GM12878 (cell line): ENCODE measurements around the gene TBCD. TPM values are rescaled to one million over a fixed set of nuclear protein-coding genes. Genes with fewer than 3 reads are reported as not detected.

Experiments
- ATAC-seq: fragments of 200-7000 bp; cut with Tn5 transposase; 3 replicates; pipeline ENCODE4 v1.9.1; 2020; ENCODE audit warnings: mild to moderate bottlenecking, moderate library complexity
- BruUV-seq: library from RNA; stranded (reverse); fragments of 400-500 nt; replicated peaks from 2 replicates; lab custom pipeline; 2021; lab: Mats Ljungman, UMichigan
- CTCF ChIA-PET: fragments of 300-600 bp; sonication (Branson Sonifier 250); formaldehyde crosslinking; extraction: SDS; loops from one replicate; lab custom pipeline; 2021; ENCODE audit warnings: inconsistent platforms; lab: Yijun Ruan, JAX
- POLR2A ChIA-PET: fragments of 350-600 bp; formaldehyde crosslinking; extraction: SDS; loops from one replicate; lab custom pipeline; 2021; ENCODE audit warnings: inconsistent platforms; lab: Charles Lee
- RAD21 ChIA-PET: fragments of 300-600 bp; sonication (Branson Sonifier 250); formaldehyde crosslinking; loops from one replicate; lab custom pipeline; 2023; ENCODE audit warnings: antibody characterized with exemption; ENCODE audit not compliant: unreplicated experiment; lab: Charles Lee
- SMC1A ChIA-PET: fragments of 300-600 bp; sonication (Branson Sonifier 250); formaldehyde crosslinking; loops from one replicate; lab custom pipeline; 2023; ENCODE audit not compliant: unreplicated experiment, uncharacterized antibody; lab: Charles Lee
- DNase-seq: peaks from one replicate; pipeline ENCODE4 v3.0.0-alpha.2; 2011; ENCODE audit warnings: low read depth, low spot score
- FAIRE-seq: peaks from 3 replicates; lab custom pipeline; 2011; peaks lifted over from hg19 to GRCh38; lab: Jason Lieb, UNC
- H2AFZ ChIP-seq: 2 replicates; pipeline ENCODE4 v1.6.0; 2011; ENCODE audit warnings: low read depth, low read length, control low read depth; ENCODE audit not compliant: control insufficient read depth
- H3K27ac ChIP-seq: 2 replicates; pipeline ENCODE4 v1.5.1; 2011; ENCODE audit warnings: control low read depth; ENCODE audit not compliant: control insufficient read depth, insufficient read depth
- H3K27me3 ChIP-seq, 2 experiments: replicated peaks in 1 of 2; 2 replicates each; pipeline versions ENCODE4 v1.6.0 to v1.6.1; 2011; ENCODE audit warnings: low read length in 1 of 2; ENCODE audit not compliant: control insufficient read depth in 2 of 2, insufficient read depth in 2 of 2
- H3K36me3 ChIP-seq, 2 experiments: 2 replicates each; pipeline ENCODE4 v1.5.1; 2011; ENCODE audit warnings: low read length in 1 of 2; ENCODE audit not compliant: control insufficient read depth in 2 of 2, insufficient read depth in 2 of 2
- H3K4me1 ChIP-seq: 2 replicates; pipeline ENCODE4 v1.6.1; 2011; ENCODE audit warnings: mild to moderate bottlenecking, low read length, moderate library complexity, mixed read lengths; ENCODE audit not compliant: control insufficient read depth, insufficient read depth
- H3K4me2 ChIP-seq: 2 replicates; pipeline ENCODE4 v1.6.0; 2011; ENCODE audit warnings: control low read depth; ENCODE audit not compliant: control insufficient read depth, insufficient read depth
- H3K4me3 ChIP-seq: fragments of 200-600 bp; sonication (generic); 2 replicates; pipeline ENCODE4 v1.5.1; 2016
- H3K79me2 ChIP-seq: 2 replicates; pipeline ENCODE4 v1.6.0; 2011; ENCODE audit warnings: low read length; ENCODE audit not compliant: control insufficient read depth, insufficient read depth
- H3K9ac ChIP-seq: 2 replicates; pipeline ENCODE4 v1.8.0; 2011; ENCODE audit warnings: low read length, control low read depth, mixed read lengths; ENCODE audit not compliant: control insufficient read depth, insufficient read depth
- H3K9me3 ChIP-seq: replicated peaks from 3 replicates; pipeline ENCODE4 v1.5.1; 2011; ENCODE audit warnings: mild to moderate bottlenecking, low read length; ENCODE audit not compliant: control insufficient read depth, insufficient read depth
- H4K20me1 ChIP-seq: 2 replicates; pipeline ENCODE4 v1.6.0; 2011; ENCODE audit not compliant: control insufficient read depth, insufficient read depth
- BCL11A ChIP-seq: IDR thresholded peaks from 2 replicates; pipeline ENCODE4 v1.6.1; 2011; ENCODE audit warnings: low read depth, low read length
- CREB1 ChIP-seq: IDR thresholded peaks from 2 replicates; pipeline ENCODE4 v1.6.1; 2012; ENCODE audit warnings: low read depth, mild to moderate bottlenecking, inconsistent platforms
- EP300 ChIP-seq, 2 experiments: fragments of 150-350 bp in 1 of 2; IDR thresholded peaks; 2 replicates each; pipeline ENCODE4 v1.6.1; 2011 to 2012; ENCODE audit warnings: low read depth in 2 of 2, low read length in 2 of 2, borderline replicate concordance in 1 of 2, improper control_type of control experiment in 1 of 2, inconsistent platforms in 1 of 2; ENCODE audit not compliant: control insufficient read depth in 1 of 2
- HCFC1 ChIP-seq: fragments of 150-350 bp; IDR thresholded peaks from 2 replicates; pipeline ENCODE4 v1.6.1; 2014; ENCODE audit warnings: low read length
- MLLT1 ChIP-seq: fragments of 450-650 bp; IDR thresholded peaks from 2 replicates; pipeline ENCODE4 v1.6.1; 2016; ENCODE audit warnings: mild to moderate bottlenecking
- RAD21 ChIP-seq: IDR thresholded peaks from 2 replicates; pipeline ENCODE4 v1.6.1; 2011; ENCODE audit warnings: mild to moderate bottlenecking, low read depth, low read length, moderate library complexity; ENCODE audit not compliant: insufficient read depth
- RAD51 ChIP-seq: fragments of 450-650 bp; IDR thresholded peaks from 2 replicates; pipeline ENCODE4 v1.6.1; 2016; ENCODE audit warnings: moderate library complexity, mild to moderate bottlenecking, inconsistent platforms
- RB1 ChIP-seq: fragments of 450-650 bp; formaldehyde crosslinking; IDR thresholded peaks from 2 replicates; pipeline ENCODE4 v1.6.1; 2017; ENCODE audit warnings: mild to moderate bottlenecking, borderline replicate concordance
- SIN3A ChIP-seq: IDR thresholded peaks from 2 replicates; pipeline ENCODE4 v1.6.1; 2012; ENCODE audit warnings: low read depth, low read length, improper control_type of control experiment
- ZNF217 ChIP-seq: fragments of 450-650 bp; IDR thresholded peaks from 2 replicates; pipeline ENCODE4 v1.6.1; 2017; ENCODE audit warnings: antibody characterized with exemption, mild to moderate bottlenecking
- ZZZ3 ChIP-seq: IDR thresholded peaks from 2 replicates; pipeline ENCODE4 v1.6.1; 2011; ENCODE audit warnings: low read depth; ENCODE audit not compliant: control insufficient read depth, insufficient read length
- WGBS: methylation state at CpG from one replicate; pipeline ENCODE4 v1.1.6; 2016; ENCODE audit warnings: low lambda C conversion rate; ENCODE audit not compliant: insufficient replicate concordance, insufficient coverage; ENCODE audit errors: missing lambda C conversion rate; 5-methylcytosine and 5-hydroxymethylcytosine counted together
- in situ Hi-C: fragments of 300-500 bp; cut with MboI; formaldehyde crosslinking; loops from 9 replicates; pipeline ENCODE4 v1.14.3; 2018; ENCODE audit warnings: mixed read lengths
- intact Hi-C: fragments of 100-400 bp; cut with micrococcal nuclease; formaldehyde crosslinking; loops from one replicate; pipeline ENCODE4 v1.14.2; 2022; ENCODE audit not compliant: unreplicated experiment
- polyA plus RNA-seq, 11 experiments: library from polyadenylated mRNA; depleted of rRNA in 4 of 11; unstranded in 6 of 11; stranded (reverse) in 5 of 11; fragments of >200 nt; fragmentation: Nextera tagmentation in 4 of 11; fragmentation: Illumina TruSeq in 1 of 11; extraction: Ambion mirVana in 4 of 11; extraction: Trizol in 1 of 11; gene quantifications; 1 replicate in 1 of 11; 2 replicates in 10 of 11; pipeline versions ENCODE4 v1.2.1 to v1.2.3, GENCODE V29; 2011 to 2016; ENCODE audit warnings: inconsistent platforms in 2 of 11, missing spikeins in 2 of 11, low read depth in 1 of 11
- total RNA-seq, 4 experiments: library from RNA; depleted of rRNA in 3 of 4; stranded (reverse); fragments of >200 nt in 3 of 4; fragmentation: Illumina TruSeq in 1 of 4; extraction: Trizol in 1 of 4; gene quantifications; 2 replicates each; pipeline versions ENCODE4 v1.2.1 to v1.2.3, GENCODE V29; 2013 to 2021
- TF ChIP-seq, protein P1 (sequence below): IDR thresholded peaks from 2 replicates; pipeline ENCODE4 v1.6.1; 2012; ENCODE audit warnings: improper control_type of control experiment, low read depth, low read length; ENCODE audit not compliant: insufficient replicate concordance

TBCD gene
- total and polyA plus RNA-seq, 10 of the 15 experiments (the other 5 are each of a cell fraction or from before 2014, with no cell fraction given): 10.3 to 114 (median 52.4) TPM

DNA sequence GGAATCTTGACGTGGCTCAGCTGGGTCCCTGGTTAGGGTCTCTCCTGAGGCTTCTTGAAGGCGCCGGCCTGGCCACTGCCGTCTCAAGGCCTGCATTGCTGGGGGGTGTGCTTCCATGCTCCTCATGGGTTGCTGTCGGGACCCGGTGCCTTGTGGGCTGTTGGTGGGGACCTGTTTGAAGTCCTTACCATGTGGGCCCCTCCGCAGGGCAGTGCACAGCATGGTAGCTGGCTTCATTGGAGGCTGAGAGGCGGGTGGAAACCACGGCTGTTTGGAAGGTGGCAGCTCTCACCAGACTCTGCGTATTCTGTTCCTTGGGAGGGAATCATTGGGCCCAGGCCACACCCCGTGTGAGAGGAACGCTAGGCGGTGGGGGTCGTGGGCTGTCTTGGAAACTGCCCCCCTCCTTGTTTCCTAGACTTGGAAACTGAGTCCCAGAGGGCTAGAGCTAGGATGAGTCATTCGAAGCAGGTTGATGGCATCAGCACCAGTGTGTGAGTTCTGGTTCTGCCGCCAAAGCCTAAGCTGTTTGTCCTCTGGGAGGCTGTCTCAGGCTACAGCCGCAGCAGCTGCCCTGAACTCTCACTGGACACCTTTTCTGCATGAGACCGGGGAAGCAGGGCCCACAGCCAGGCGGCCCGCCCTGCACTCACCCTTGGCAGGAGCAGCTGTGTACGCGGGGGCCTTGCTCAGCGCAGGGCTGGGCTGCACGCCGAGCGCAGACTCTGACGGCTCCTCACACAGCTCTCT is 52.8 kb downstream of the TBCD start:
- FAIRE-seq (no peak), ATAC-seq (no peak), DNase-seq (no peak)
- Histone ChIP-seq H3K4me2 (no peak overlapping the region), H2AFZ (no peak overlapping the region), H3K4me3 (no peak overlapping the region), H3K27ac (no peak overlapping the region), H3K36me3 (peaks cover 0 to 17% of the 10 kb centered on the region in 2 experiments; a peak in 2 of 4 replicates), H3K9ac (no peak overlapping the region), H3K79me2 (no peaks in the 10 kb centered on the region), H3K4me1 (no peaks in the 10 kb centered on the region), H4K20me1 (no peaks in the 10 kb centered on the region), H3K27me3 (no peaks in the 10 kb centered on the region), H3K9me3 (no peaks in the 10 kb centered on the region; the same call in 2 of the 3 replicates)
- RAD21 ChIA-PET: interaction anchor here (1.7 kb wide), 1 partner anchor 67 kb away, joined by 4 read pairs; no protein-coding TSS in a partner anchor
- POLR2A ChIA-PET: no interaction called here
- CTCF ChIA-PET: no interaction called here
- intact Hi-C loops (no loop called here), in situ Hi-C loops (no loop called here)
- WGBS: 96% methylated on average over 26 of the region's 27 CpGs
- SMC1A ChIA-PET: no interaction called here
- TF ChIP-seq BCL11A (no peak), SIN3A (no peak), RAD51 (no peak), ZZZ3 (no peak), MLLT1 (no peak), RAD21 (no peak), CREB1 (no peak), EP300 (IDR thresholded peaks at IDR 0.05; ENCODE audit: borderline replicate concordance in 1 of 2, control insufficient read depth in 1 of 2, low read depth in 2 of 2, low read length in 2 of 2) (no peak), RB1 (no peak), HCFC1 (no peak), ZNF217 (no peak)
- TF ChIP-seq, protein P1, sequence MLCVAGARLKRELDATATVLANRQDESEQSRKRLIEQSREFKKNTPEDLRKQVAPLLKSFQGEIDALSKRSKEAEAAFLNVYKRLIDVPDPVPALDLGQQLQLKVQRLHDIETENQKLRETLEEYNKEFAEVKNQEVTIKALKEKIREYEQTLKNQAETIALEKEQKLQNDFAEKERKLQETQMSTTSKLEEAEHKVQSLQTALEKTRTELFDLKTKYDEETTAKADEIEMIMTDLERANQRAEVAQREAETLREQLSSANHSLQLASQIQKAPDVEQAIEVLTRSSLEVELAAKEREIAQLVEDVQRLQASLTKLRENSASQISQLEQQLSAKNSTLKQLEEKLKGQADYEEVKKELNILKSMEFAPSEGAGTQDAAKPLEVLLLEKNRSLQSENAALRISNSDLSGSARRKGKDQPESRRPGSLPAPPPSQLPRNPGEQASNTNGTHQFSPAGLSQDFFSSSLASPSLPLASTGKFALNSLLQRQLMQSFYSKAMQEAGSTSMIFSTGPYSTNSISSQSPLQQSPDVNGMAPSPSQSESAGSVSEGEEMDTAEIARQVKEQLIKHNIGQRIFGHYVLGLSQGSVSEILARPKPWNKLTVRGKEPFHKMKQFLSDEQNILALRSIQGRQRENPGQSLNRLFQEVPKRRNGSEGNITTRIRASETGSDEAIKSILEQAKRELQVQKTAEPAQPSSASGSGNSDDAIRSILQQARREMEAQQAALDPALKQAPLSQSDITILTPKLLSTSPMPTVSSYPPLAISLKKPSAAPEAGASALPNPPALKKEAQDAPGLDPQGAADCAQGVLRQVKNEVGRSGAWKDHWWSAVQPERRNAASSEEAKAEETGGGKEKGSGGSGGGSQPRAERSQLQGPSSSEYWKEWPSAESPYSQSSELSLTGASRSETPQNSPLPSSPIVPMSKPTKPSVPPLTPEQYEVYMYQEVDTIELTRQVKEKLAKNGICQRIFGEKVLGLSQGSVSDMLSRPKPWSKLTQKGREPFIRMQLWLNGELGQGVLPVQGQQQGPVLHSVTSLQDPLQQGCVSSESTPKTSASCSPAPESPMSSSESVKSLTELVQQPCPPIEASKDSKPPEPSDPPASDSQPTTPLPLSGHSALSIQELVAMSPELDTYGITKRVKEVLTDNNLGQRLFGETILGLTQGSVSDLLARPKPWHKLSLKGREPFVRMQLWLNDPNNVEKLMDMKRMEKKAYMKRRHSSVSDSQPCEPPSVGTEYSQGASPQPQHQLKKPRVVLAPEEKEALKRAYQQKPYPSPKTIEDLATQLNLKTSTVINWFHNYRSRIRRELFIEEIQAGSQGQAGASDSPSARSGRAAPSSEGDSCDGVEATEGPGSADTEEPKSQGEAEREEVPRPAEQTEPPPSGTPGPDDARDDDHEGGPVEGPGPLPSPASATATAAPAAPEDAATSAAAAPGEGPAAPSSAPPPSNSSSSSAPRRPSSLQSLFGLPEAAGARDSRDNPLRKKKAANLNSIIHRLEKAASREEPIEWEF: no peak
- no TSS peak for BruUV-seq
